K562 (cell line): Measurements from ENCODE around the gene CDKN2C. TPM values are rescaled to one million over a fixed set of nuclear protein-coding genes. Genes with fewer than 3 reads are reported as not detected.
A peak's percentile ranks its signal among the peaks of the same experiment; 100 is the strongest.
"Not testable (repeated sequence)": the region's sequence is repeated elsewhere in the genome, so short reads cannot be mapped to it uniquely, and the experiment has no call there.

Source experiments
- ATAC-seq: fragments of 200-7000 bp; cut with Tn5 transposase; 3 replicates; pipeline ENCODE4 v1.9.1; 2020; ENCODE audit warnings: moderate library complexity
- BruUV-seq: library from RNA; stranded (reverse); fragments of 400-500 nt; replicated peaks from 2 replicates; lab custom pipeline; 2021; lab: Mats Ljungman, UMichigan
- CTCF ChIA-PET: fragments of 300-600 bp; formaldehyde crosslinking; extraction: SDS; loops from one replicate; lab custom pipeline; 2021; ENCODE audit warnings: low intra/inter-chr PET ratio; lab: Yijun Ruan, JAX
- POLR2A ChIA-PET: fragments of 300-600, 350-650 bp; sonication (Branson Sonifier 250); formaldehyde crosslinking; extraction: SDS; loops from one replicate; lab custom pipeline; 2021; ENCODE audit warnings: antibody characterized with exemption, inconsistent platforms; lab: Yijun Ruan, JAX
- DNase-seq, 4 experiments: peaks; one replicate each; pipeline versions ENCODE4 v3.0.0 to v3.0.0-alpha.2; 2011 to 2018; ENCODE audit warnings: low spot score in 3 of 4, mixed read lengths in 3 of 4; ENCODE audit errors: extremely low read depth in 1 of 4
- FAIRE-seq: peaks from 2 replicates; lab custom pipeline; 2011; peaks lifted over from hg19 to GRCh38; lab: Jason Lieb, UNC
- H2AFZ ChIP-seq: 2 replicates; pipeline ENCODE4 v1.6.0; 2011; ENCODE audit warnings: low read depth, low read length, control low read depth, inconsistent platforms
- H3K27ac ChIP-seq: fragments of 200-600 bp; 3 replicates; pipeline ENCODE4 v1.8.0; 2011; ENCODE audit warnings: low read depth, mild to moderate bottlenecking, control low read depth, inconsistent platforms, low read length, moderate library complexity, mixed read lengths; ENCODE audit errors: extremely low read depth
- H3K27me3 ChIP-seq, 2 experiments: fragments of 300-600 bp in 1 of 2; 2 replicates in 1 of 2; 3 replicates in 1 of 2; pipeline versions ENCODE4 v1.6.0 to v1.8.0; 2011; ENCODE audit warnings: inconsistent platforms in 2 of 2, low read length in 2 of 2, mild to moderate bottlenecking in 1 of 2, mixed read lengths in 1 of 2, moderate library complexity in 1 of 2; ENCODE audit not compliant: control insufficient read depth in 2 of 2, insufficient read depth in 2 of 2
- H3K36me3 ChIP-seq: fragments of 300-600 bp; 3 replicates; pipeline ENCODE4 v1.8.0; 2011; ENCODE audit warnings: mild to moderate bottlenecking, low read length, inconsistent platforms; ENCODE audit not compliant: control insufficient read depth, insufficient read depth
- H3K4me1 ChIP-seq, 2 experiments: fragments of 200-600 bp in 1 of 2; replicated peaks in 1 of 2; 2 replicates in 1 of 2; 3 replicates in 1 of 2; pipeline versions ENCODE4 v1.5.1 to v1.8.0; 2011; ENCODE audit warnings: inconsistent platforms in 2 of 2, low read length in 2 of 2, mild to moderate bottlenecking in 1 of 2, mixed read lengths in 1 of 2, moderate library complexity in 1 of 2; ENCODE audit not compliant: control insufficient read depth in 2 of 2, insufficient read depth in 2 of 2
- H3K4me2 ChIP-seq: 2 replicates; pipeline ENCODE4 v1.6.1; 2011; ENCODE audit warnings: low read length, control low read depth, inconsistent platforms, mixed read lengths; ENCODE audit not compliant: insufficient read depth
- H3K4me3 ChIP-seq: fragments of 200-600 bp; sonication (generic), shearing (Covaris generic); 2 replicates; pipeline ENCODE4 v1.5.1; 2016; ENCODE audit warnings: control low read depth, inconsistent platforms
- H3K79me2 ChIP-seq: fragments of 200-600 bp; 3 replicates; pipeline ENCODE4 v1.8.0; 2011; ENCODE audit warnings: low read length, inconsistent platforms; ENCODE audit not compliant: control insufficient read depth, insufficient read depth
- H3K9ac ChIP-seq, 2 experiments: 2 replicates each; pipeline versions ENCODE4 v1.6.0 to v1.6.1; 2011; ENCODE audit warnings: low read depth in 2 of 2, low read length in 2 of 2, control low read depth in 1 of 2, inconsistent platforms in 1 of 2, mild to moderate bottlenecking in 1 of 2, mixed read lengths in 1 of 2; ENCODE audit not compliant: insufficient read depth in 1 of 2
- H3K9me1 ChIP-seq: one replicate; pipeline ENCODE4 v1.6.0; 2011; ENCODE audit warnings: inconsistent platforms, mild to moderate bottlenecking, low read length, moderate library complexity; ENCODE audit not compliant: control insufficient read depth, insufficient read depth
- H3K9me3 ChIP-seq: replicated peaks from 2 replicates; pipeline ENCODE4 v1.5.1; 2011; ENCODE audit warnings: low read depth, low read length, inconsistent platforms; ENCODE audit not compliant: control insufficient read depth, insufficient read depth
- H4K20me1 ChIP-seq: replicated peaks from 2 replicates; pipeline ENCODE4 v1.6.1; 2011; ENCODE audit warnings: low read length, inconsistent platforms, mixed read lengths; ENCODE audit not compliant: control insufficient read depth, insufficient read depth
- HDAC1 ChIP-seq, 2 experiments: fragments of 450-650 bp; IDR thresholded peaks; 2 replicates each; pipeline ENCODE4 v1.6.1; 2016 to 2017; ENCODE audit warnings: inconsistent platforms in 1 of 2, mild to moderate bottlenecking in 1 of 2, moderate library complexity in 1 of 2
- PHTF2 ChIP-seq: fragments of 250-450 bp; sonication (Bioruptor Pico); IDR thresholded peaks from 2 replicates; pipeline ENCODE4 v1.5.0; 2021; ENCODE audit warnings: mild to moderate bottlenecking
- TRIM24 ChIP-seq, 2 experiments: fragments of 450-650 bp; IDR thresholded peaks; 2 replicates each; pipeline ENCODE4 v1.6.1; 2016
- WHSC1 ChIP-seq: IDR thresholded peaks from one replicate; pipeline ENCODE4 v1.6.1; 2012; ENCODE audit warnings: low read length, control low read depth, inconsistent platforms
- WGBS: fragments of 100-300 bp; shearing (Covaris generic); methylation state at CpG from one replicate; pipeline ENCODE4 v1.1.6; 2016; ENCODE audit warnings: low coverage, mixed read lengths; ENCODE audit not compliant: insufficient coverage; ENCODE audit errors: missing lambda C conversion rate; 5-methylcytosine and 5-hydroxymethylcytosine counted together
- in situ Hi-C: fragments of 300-500 bp; cut with MboI; formaldehyde crosslinking; loops from 4 replicates; pipeline ENCODE4 v1.15.0; 2018; ENCODE audit warnings: inconsistent platforms, mixed read lengths
- intact Hi-C: fragments of 100-400 bp; cut with micrococcal nuclease; formaldehyde crosslinking; loops from 2 replicates; pipeline ENCODE4 v1.14.2; 2022
- polyA plus RNA-seq, 8 experiments: library from polyadenylated mRNA; depleted of rRNA in 4 of 8; stranded (reverse) in 5 of 8; unstranded in 3 of 8; fragments of >200 nt; fragmentation: Nextera tagmentation in 2 of 8; fragmentation: Illumina TruSeq in 1 of 8; extraction: Ambion mirVana in 2 of 8; extraction: Trizol in 1 of 8; gene quantifications; 2 replicates each; pipeline versions ENCODE4 v1.2.1 to v1.2.3, GENCODE V29; 2011 to 2014; ENCODE audit warnings: inconsistent platforms in 1 of 8, missing spikeins in 1 of 8
- total RNA-seq, 7 experiments: library from RNA; depleted of rRNA in 6 of 7; stranded (reverse); fragments of >200 nt in 6 of 7; fragmentation: Illumina TruSeq in 2 of 7; extraction: Trizol in 2 of 7; gene quantifications; 2 replicates each; pipeline versions ENCODE4 v1.2.1 to v1.2.3, GENCODE V29; 2011 to 2021; ENCODE audit warnings: low replicate concordance in 1 of 7
- TF ChIP-seq, protein P1 (sequence below), 2 experiments: fragments of 450-650 bp in 1 of 2; sonication (generic) in 1 of 2; formaldehyde crosslinking in 1 of 2; IDR thresholded peaks in 1 of 2; conservative IDR thresholded peaks in 1 of 2; 2 replicates each; pipeline versions ENCODE4 v1.6.1 to v1.8.1; 2016 to 2023; ENCODE audit warnings: mild to moderate bottlenecking in 2 of 2, moderate library complexity in 2 of 2, inconsistent platforms in 1 of 2, missing genetic modification reagents in 1 of 2

CDKN2C gene
- total and polyA plus RNA-seq, 9 of the 15 experiments (the other 6 are each of a cell fraction or from before 2014, with no cell fraction given) = 11.9 to 74.3 (median 45.9) TPM

DNA sequence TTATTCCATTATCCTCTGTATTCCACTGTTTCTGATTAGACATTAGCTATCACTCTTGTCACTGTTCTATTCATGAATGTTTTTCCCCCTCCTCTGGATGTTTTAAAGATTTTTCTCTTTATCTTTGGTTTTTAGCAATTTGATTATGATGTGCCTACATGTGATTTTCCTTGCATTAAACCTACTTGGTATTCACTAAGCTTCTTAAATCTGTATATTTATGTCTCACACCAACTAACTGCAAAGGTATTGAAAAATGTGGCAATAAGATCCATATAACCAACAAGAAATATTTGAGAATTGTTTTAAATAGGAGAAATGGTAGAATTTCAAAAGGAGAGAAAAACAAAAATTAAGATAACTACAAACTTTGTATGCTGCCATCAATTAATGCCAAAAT, 35.2 kb upstream of the CDKN2C start:
- Histone ChIP-seq H3K27me3 (no peaks in the 10 kb centered on the region), H3K4me2 (no peak overlapping the region), H3K9me3 (no peaks in the 10 kb centered on the region), H3K27ac (no peak overlapping the region), H3K9ac (no peak overlapping the region), H2AFZ (no peak overlapping the region), H3K79me2 (peaks cover 94% of the 10 kb centered on the region), H3K36me3 (peaks cover 23% of the 10 kb centered on the region; the same call in 2 of the 3 replicates), H3K9me1 (no peaks in the 10 kb centered on the region), H3K4me3 (no peak overlapping the region), H4K20me1 (no peaks in the 10 kb centered on the region), H3K4me1 (peaks cover 0 to 3% of the 10 kb centered on the region in 2 experiments; a peak in 1 of 5 replicates)
- no TSS peak for BruUV-seq
- in situ Hi-C loops (no loop called here), intact Hi-C loops (no loop called here)
- FAIRE-seq (no peak), ATAC-seq (no peak), DNase-seq (no peak)
- CTCF ChIA-PET = no interaction called here
- POLR2A ChIA-PET = interaction anchor here (2.0 kb wide), 1 partner anchor 14 kb away, joined by 7 read pairs; no protein-coding TSS in a partner anchor
- no peak for TF ChIP-seq WHSC1
- no peak for TF ChIP-seq PHTF2 (CRISPR knock-in tag)
- no peak for TF ChIP-seq HDAC1 (IDR thresholded peaks at IDR 0.05)
- 0 out of 4 replicates have a peak, but pooled peaks of 1 of the 2 experiments have one; percentile 52 for TF ChIP-seq TRIM24 (IDR thresholded peaks at IDR 0.05)

DNA sequence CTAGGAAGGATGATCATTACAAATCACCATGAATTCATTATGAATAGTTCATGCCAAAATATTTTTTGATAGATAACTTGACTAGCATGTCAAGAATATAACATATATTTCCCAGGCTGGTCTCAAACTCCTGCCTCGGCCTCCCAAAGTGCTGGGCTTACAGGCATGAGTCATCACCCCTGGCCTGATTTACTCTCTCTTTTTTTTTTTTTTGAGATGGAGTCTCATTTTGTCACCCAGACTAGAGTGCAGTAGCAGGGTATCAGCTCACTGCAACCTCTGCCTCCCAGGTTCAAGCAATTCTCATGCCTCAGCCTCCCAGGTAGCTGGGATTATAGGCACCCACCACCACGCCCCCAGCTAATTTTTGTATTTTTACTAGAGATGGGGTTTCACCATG, 34.8 kb upstream of the CDKN2C start:
- intact Hi-C loops, H3K4me1 ChIP-seq, H3K4me3 ChIP-seq, H3K9me3 ChIP-seq, H3K27me3 ChIP-seq, CTCF ChIA-PET, H2AFZ ChIP-seq, DNase-seq, H3K27ac ChIP-seq, BruUV-seq, in situ Hi-C loops, ATAC-seq, FAIRE-seq, H3K9ac ChIP-seq, H3K9me1 ChIP-seq, H3K4me2 ChIP-seq, H4K20me1 ChIP-seq: not testable (repeated sequence)
- 100% methylated on average over 2 of the region's 2 CpGs for WGBS
- Histone ChIP-seq H3K79me2 (peaks cover 94% of the 10 kb centered on the region), H3K36me3 (peaks cover 27% of the 10 kb centered on the region; the same call in 2 of the 3 replicates)
- POLR2A ChIA-PET = interaction anchor here (0.6 to 2.0 kb wide), 2 partner anchors 10 to 14 kb away, joined by 3 to 7 read pairs; no protein-coding TSS in a partner anchor
- TF ChIP-seq, protein P1, sequence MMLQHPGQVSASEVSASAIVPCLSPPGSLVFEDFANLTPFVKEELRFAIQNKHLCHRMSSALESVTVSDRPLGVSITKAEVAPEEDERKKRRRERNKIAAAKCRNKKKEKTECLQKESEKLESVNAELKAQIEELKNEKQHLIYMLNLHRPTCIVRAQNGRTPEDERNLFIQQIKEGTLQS (IDR thresholded peaks at IDR 0.05) = peak; percentile 63; the same call in 1 of the 2 replicates
- TF ChIP-seq, protein P1 (CRISPR knock-in tag; conservative IDR thresholded peaks at IDR 0.05) = not testable (repeated sequence)
